Thyroid gland (tissue), 4 donors: ENCODE data around the gene MAST4.

Experiments
- POLR2A ChIP-seq, 2 donors: fragments of 450-650 bp; IDR thresholded peaks; one replicate each; pipeline ENCODE4 v1.6.1; 2017; ENCODE audit warnings: antibody characterized with exemption in 2 of 2, mild to moderate bottlenecking in 2 of 2, moderate library complexity in 1 of 2
- TF ChIP-seq, protein P1 (sequence below), 6 experiments: fragments of 200-600 bp in 3 of 6; fragments of 450-650 bp in 3 of 6; sonication (generic) in 3 of 6; IDR thresholded peaks; one replicate each; pipeline ENCODE4 v1.5.1; 2016 to 2019; ENCODE audit warnings: antibody characterized with exemption in 6 of 6, mild to moderate bottlenecking in 2 of 6, inconsistent platforms in 1 of 6, moderate library complexity in 1 of 6

- TF ChIP-seq, protein P1, sequence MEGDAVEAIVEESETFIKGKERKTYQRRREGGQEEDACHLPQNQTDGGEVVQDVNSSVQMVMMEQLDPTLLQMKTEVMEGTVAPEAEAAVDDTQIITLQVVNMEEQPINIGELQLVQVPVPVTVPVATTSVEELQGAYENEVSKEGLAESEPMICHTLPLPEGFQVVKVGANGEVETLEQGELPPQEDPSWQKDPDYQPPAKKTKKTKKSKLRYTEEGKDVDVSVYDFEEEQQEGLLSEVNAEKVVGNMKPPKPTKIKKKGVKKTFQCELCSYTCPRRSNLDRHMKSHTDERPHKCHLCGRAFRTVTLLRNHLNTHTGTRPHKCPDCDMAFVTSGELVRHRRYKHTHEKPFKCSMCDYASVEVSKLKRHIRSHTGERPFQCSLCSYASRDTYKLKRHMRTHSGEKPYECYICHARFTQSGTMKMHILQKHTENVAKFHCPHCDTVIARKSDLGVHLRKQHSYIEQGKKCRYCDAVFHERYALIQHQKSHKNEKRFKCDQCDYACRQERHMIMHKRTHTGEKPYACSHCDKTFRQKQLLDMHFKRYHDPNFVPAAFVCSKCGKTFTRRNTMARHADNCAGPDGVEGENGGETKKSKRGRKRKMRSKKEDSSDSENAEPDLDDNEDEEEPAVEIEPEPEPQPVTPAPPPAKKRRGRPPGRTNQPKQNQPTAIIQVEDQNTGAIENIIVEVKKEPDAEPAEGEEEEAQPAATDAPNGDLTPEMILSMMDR (IDR thresholded peaks at IDR 0.05) = no peak
- no peak for TF ChIP-seq POLR2A (IDR thresholded peaks at IDR 0.05)
Measured at GRCh38 chr5:66561256-66561990, 34.8 kb upstream of the MAST4 start.
